Muscle layer of colon (tissue), 2 donors: Measurements from ENCODE around the gene TESK1.
A peak's percentile ranks its signal among the peaks of the same experiment; 100 is the strongest.

Experiments used
- H3K27ac ChIP-seq: one replicate; pipeline ENCODE4 v1.7.0; 2013; ENCODE audit warnings: low read depth, mild to moderate bottlenecking, low read length, moderate library complexity
- H3K27me3 ChIP-seq, 2 donors: one replicate each; pipeline ENCODE4 v1.7.0; 2013; ENCODE audit warnings: low read length in 2 of 2, mild to moderate bottlenecking in 2 of 2; ENCODE audit not compliant: insufficient read depth in 2 of 2, control insufficient read depth in 1 of 2
- H3K36me3 ChIP-seq: one replicate; pipeline ENCODE4 v1.7.0; 2013; ENCODE audit warnings: mild to moderate bottlenecking, low read length; ENCODE audit not compliant: insufficient read depth
- H3K4me1 ChIP-seq: one replicate; pipeline ENCODE4 v1.7.0; 2013; ENCODE audit warnings: mild to moderate bottlenecking, low read length; ENCODE audit not compliant: insufficient read depth
- H3K4me3 ChIP-seq, 2 donors: one replicate each; pipeline ENCODE4 v1.7.0; 2013; ENCODE audit warnings: low read length in 2 of 2, low read depth in 1 of 2, mild to moderate bottlenecking in 1 of 2, moderate library complexity in 1 of 2
- H3K9ac ChIP-seq: one replicate; pipeline ENCODE4 v1.7.0; 2013; ENCODE audit warnings: low read length
- H3K9me3 ChIP-seq: one replicate; pipeline ENCODE4 v1.7.0; 2013; ENCODE audit warnings: mild to moderate bottlenecking, low read length
- donor health status: abdominal sarcoma.
- donor health status: Adenocarcinoma of cecum.

Gene TESK1

DNA sequence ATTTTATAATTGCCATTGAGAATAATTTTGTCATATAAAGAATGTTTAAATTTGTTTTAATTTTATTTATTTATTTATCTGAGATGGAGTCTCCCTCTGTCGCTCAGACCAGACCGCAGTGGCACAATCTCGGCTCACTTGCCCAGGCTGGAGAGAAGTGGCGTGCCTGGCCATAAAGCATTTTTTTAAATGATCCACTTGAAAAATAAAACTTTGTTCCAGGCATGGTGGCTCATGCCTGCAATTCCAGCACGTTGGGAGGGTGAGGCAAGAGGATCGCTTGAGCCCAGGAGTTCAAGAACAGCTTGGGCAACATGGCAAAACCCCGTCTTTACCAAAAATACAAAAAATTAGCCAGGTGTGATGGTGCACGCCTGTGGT, 47.8 kb downstream of the TESK1 start:
- no peak overlapping the region for H3K27ac ChIP-seq
- H3K9ac ChIP-seq = no peak overlapping the region
- no peaks in the 10 kb centered on the region for H3K27me3 ChIP-seq
- H3K4me1 ChIP-seq = no peaks in the 10 kb centered on the region
- no peak overlapping the region for H3K4me3 ChIP-seq
- H3K9me3 ChIP-seq = no peaks in the 10 kb centered on the region
- no peaks in the 10 kb centered on the region for H3K36me3 ChIP-seq

DNA sequence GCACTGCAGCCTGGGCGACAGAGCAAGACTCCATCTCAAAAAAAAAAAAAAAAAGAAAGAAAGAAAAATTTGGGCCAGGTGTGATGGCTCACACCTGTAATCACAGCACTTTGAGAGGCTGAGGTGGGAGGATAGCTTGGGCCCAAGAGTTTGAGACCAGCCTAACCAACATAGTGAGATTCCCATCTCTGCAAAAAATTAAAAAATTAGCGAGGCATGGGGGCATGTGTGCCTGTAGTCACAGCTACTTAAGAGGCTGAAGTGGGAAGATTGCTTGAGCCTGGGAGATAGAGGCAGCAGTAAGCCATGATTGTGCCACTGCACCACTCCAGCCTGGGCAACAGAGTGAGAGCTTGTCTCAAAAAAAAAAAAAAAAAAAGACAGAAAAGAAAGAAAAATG, 48.5 kb downstream of the TESK1 start:
- Histone ChIP-seq H3K4me3 (no peak overlapping the region), H3K36me3 (no peaks in the 10 kb centered on the region), H3K27ac (no peak overlapping the region), H3K27me3 (no peaks in the 10 kb centered on the region), H3K9me3 (no peaks in the 10 kb centered on the region), H3K9ac (no peak overlapping the region), H3K4me1 (no peaks in the 10 kb centered on the region)

DNA sequence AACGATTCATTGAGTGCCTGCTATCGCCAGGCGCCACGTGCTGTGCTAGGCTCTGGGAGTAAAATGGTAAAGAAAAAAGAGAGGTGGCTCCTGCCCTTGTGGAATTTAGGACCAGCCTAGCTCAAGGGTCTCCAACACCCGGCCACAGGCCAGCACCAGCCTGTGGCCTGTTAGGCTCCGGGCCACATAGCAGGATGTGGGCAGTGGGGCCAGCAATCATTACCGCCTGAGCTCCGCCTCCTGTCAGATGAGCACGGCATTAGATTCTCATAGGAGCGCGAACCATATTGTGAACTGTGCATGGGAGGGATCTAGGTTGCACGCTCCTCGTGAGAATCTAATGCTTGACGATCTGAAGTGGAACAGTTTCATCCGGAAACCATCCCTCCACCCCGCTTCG, 51.3 kb downstream of the TESK1 start:
- no peaks in the 10 kb centered on the region for H3K9me3 ChIP-seq
- H3K27ac ChIP-seq = peak overlapping the region; percentile 92
- peaks cover 22% of the 10 kb centered on the region for H3K4me1 ChIP-seq
- H3K9ac ChIP-seq = no peak overlapping the region
- H3K4me3 ChIP-seq = no peak overlapping the region
- H3K27me3 ChIP-seq = no peaks in the 10 kb centered on the region
- H3K36me3 ChIP-seq = peaks cover 15% of the 10 kb centered on the region

DNA sequence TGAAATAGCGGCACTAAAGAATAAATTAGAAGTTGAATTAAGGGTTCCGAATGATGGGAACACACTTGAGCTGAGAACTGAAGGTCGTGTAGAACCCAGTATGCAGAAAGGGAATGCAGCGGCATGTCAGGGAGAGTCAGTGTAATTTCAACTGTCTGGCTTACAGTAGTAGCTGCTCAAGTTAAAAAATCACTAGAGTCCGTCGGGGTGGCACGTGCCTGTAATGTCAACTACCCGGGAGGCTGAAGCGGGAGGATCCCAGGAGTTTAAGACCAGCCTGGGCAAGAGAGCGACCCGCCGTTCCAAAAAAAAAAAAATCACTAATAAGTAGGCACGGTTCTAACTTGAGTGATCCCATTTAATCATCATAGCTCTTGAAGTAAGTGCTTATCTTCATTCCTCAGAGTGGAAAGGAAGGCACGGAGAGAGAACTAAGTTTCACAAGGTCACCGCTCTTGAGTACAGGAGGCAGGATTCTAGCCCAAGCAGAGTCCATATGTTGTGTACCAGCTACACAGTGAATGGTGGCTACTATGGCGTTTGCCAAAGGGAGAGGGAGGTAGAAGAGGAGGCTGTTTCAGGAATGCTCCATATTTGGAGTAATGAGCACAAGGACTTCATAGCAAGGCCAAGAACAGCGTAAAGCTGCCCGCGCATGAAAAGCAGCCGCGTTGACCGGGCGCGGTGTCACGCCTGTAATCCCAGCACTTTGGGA, 51.9 kb downstream of the TESK1 start:
- H3K27me3 ChIP-seq = no peaks in the 10 kb centered on the region
- no peaks in the 10 kb centered on the region for H3K9me3 ChIP-seq
- peak overlapping the region; percentile 50 for H3K9ac ChIP-seq
- H3K4me3 ChIP-seq = peak overlapping the region; percentile 56 to 92
- H3K27ac ChIP-seq = peak overlapping the region; percentile 92
- H3K36me3 ChIP-seq = peaks cover 17% of the 10 kb centered on the region
- peaks cover 27% of the 10 kb centered on the region for H3K4me1 ChIP-seq

DNA sequence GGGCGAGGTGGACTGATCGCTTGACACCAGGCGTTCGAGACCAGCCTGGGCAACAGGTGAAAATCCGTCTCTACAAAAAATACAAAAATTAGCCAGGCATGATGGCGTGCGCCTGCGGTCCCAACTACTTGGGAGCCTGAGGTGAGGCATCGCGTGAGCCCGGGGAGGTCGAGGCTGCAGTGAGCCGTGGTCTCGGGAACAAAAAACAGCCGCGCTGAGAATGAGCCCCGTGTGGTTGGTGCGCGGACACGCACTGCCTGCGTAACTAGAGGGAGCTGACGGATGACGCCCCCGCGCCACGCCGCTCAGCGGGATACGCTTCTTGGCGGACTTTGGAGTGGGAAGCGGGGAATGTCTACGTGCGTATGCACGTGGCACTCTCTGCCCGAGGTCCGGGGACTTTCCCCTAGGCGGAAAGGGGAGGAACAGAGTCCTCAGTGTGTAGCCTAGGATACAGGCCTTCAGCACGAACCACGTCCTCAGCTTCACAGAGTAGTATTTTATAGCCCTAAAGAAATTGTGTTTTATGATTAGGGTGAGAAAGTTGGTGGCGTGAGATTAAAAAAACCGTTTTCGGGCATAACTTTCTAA, 52.6 kb downstream of the TESK1 start, which contains the start of gene RMRP:
TSS of gene RMRP (minus strand) at position 474 of the 591 bp plus-strand sequence.
- Histone ChIP-seq H3K27ac (peak within 1 kb of the TSS; percentile 92), H3K9ac (peak within 1 kb of the TSS; percentile 99), H3K4me3 (peak within 1 kb of the TSS; percentile 92 to 93), H3K27me3 (no peaks in the 10 kb centered on the region), H3K9me3 (no peaks in the 10 kb centered on the region), H3K4me1 (peaks cover 33% of the 10 kb centered on the region), H3K36me3 (peaks cover 17% of the 10 kb centered on the region)

DNA sequence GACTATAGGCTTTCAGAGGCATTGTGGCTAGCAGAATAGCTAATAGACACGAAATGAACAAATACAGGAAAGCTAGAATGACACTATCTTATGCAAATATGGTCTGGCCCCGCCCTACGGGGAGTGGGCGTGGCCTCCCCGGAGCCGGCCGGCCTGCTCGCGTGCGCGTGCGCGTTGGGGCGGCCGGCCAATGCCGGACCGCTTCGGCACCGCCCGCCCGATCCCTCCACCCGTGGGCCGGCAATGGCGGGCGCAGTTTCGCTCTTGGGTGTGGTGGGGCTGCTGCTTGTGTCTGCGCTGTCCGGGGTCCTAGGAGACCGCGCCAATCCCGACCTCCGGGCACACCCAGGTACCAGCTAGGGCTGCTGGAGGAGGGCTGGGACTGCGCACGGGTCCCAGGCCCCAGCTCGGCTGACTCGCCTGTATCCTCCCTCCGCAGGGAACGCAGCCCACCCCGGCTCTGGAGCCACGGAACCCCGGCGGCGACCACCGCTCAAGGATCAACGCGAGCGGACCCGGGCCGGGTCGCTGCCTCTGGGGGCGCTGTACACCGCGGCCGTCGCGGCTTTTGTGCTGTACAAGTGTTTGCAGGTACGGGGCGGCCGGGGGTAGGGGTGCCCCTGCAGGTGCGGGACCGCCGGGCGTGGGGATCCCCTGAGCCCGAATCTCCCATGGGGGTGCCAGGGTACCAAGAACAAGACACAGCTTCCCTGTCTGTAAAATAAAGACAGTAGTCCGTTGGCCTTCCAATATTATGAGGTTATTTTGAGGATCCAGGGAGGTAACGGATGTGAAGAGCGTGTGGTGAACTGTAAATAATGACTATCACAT, 53.3 kb downstream of the TESK1 start, which contains the start of gene CCDC107:
TSS of gene CCDC107 (plus strand) at position 156 of the 831 bp plus-strand sequence. CDS start at position 244, 88 bp downstream.
- H3K4me3 ChIP-seq = peak within 1 kb of the TSS; percentile 92 to 93
- peak within 1 kb of the TSS; percentile 99 for H3K9ac ChIP-seq
- no peaks in the 10 kb centered on the region for H3K9me3 ChIP-seq
- peaks cover 33% of the 10 kb centered on the region for H3K4me1 ChIP-seq
- H3K27ac ChIP-seq = peak within 1 kb of the TSS; percentile 92
- no peaks in the 10 kb centered on the region for H3K27me3 ChIP-seq
- peaks cover 17% of the 10 kb centered on the region for H3K36me3 ChIP-seq

DNA sequence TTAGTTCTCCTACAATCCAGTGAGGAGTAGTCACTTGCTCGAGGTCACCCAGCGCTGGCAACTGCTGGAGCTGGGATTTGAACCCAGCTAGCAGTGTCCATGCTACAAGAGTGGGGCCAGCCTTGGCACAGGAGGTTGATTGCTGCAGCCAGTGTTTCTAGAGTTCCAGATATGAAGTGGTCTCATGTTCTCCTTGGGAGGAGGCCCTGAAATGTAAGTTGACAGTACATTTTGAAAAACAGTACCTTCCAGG, 53.8 kb downstream of the TESK1 start:
- Histone ChIP-seq H3K9ac (peak overlapping the region; percentile 99), H3K4me1 (peaks cover 33% of the 10 kb centered on the region), H3K27ac (peak overlapping the region; percentile 92)

DNA sequence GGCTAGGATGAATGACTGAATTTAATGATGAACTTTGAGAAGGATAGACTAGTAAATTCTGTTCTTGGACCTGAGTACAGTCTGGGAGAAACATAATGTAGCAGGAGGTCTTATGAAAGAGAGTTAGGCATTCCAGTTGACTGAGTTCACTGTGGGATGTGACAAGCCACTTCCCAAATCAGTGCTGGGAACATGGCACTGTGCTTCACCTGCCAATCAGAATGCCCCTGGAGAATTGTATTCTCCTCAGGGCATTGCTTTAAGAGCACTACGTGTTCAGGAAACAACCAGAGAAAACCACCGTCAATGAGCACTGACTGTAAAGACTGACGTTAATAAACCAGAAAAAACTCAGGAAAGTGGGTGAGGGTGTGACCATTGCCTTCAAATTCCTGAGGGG, 54.3 kb downstream of the TESK1 start:
- H3K36me3 ChIP-seq = peaks cover 17% of the 10 kb centered on the region
- H3K9ac ChIP-seq = peak overlapping the region; percentile 99
- peaks cover 35% of the 10 kb centered on the region for H3K4me1 ChIP-seq
- no peaks in the 10 kb centered on the region for H3K9me3 ChIP-seq
- no peaks in the 10 kb centered on the region for H3K27me3 ChIP-seq
- peak overlapping the region; percentile 92 to 93 for H3K4me3 ChIP-seq
- peak overlapping the region; percentile 92 for H3K27ac ChIP-seq

More for the DNA sequence above, 53.8 kb downstream of the TESK1 start:
- peak overlapping the region; percentile 92 to 93 for H3K4me3 ChIP-seq
- no peaks in the 10 kb centered on the region for H3K9me3 ChIP-seq
- no peaks in the 10 kb centered on the region for H3K27me3 ChIP-seq
- H3K36me3 ChIP-seq = peaks cover 17% of the 10 kb centered on the region
